ENCODE data around the gene CLCN1.

DNA sequence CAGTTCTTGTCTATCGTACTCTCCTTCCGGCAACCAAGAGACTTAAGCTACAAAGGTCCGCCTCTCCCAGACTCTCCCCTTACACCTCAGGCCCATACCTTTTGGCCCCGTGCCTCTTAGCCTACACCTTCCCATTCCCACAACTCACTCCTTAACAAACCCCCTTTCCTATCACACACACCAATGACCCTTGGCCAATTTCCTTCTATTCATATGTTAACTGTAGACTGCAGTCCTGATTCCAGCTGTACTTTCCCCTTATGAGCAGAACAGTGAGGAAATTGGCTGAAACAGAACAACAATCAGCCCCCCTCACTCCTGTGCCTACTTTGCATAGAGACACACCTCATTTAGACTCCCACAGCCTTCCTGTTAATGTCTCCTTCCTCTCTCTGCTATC is 32.5 kb upstream of the CLCN1 start:
- TF ChIP-seq, protein P1, sequence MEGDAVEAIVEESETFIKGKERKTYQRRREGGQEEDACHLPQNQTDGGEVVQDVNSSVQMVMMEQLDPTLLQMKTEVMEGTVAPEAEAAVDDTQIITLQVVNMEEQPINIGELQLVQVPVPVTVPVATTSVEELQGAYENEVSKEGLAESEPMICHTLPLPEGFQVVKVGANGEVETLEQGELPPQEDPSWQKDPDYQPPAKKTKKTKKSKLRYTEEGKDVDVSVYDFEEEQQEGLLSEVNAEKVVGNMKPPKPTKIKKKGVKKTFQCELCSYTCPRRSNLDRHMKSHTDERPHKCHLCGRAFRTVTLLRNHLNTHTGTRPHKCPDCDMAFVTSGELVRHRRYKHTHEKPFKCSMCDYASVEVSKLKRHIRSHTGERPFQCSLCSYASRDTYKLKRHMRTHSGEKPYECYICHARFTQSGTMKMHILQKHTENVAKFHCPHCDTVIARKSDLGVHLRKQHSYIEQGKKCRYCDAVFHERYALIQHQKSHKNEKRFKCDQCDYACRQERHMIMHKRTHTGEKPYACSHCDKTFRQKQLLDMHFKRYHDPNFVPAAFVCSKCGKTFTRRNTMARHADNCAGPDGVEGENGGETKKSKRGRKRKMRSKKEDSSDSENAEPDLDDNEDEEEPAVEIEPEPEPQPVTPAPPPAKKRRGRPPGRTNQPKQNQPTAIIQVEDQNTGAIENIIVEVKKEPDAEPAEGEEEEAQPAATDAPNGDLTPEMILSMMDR (IDR thresholded peaks at IDR 0.05), result no peak
- TF ChIP-seq EP300 (IDR thresholded peaks at IDR 0.05), result no peak

All from esophagus muscularis mucosa (tissue), 3 donors.